GM20000 (cell line): ENCODE results near the gene WWOX.

Experiments
- DNase-seq: peaks from one replicate; pipeline ENCODE4 v3.0.0; 2012; ENCODE audit warnings: low spot score
- TF ChIP-seq, protein P1 (sequence below): IDR thresholded peaks from 2 replicates; pipeline ENCODE4 v1.5.1; 2012; ENCODE audit warnings: mild to moderate bottlenecking, control low read depth; ENCODE audit errors: extremely low read depth, missing control alignments

The WWOX gene

DNA sequence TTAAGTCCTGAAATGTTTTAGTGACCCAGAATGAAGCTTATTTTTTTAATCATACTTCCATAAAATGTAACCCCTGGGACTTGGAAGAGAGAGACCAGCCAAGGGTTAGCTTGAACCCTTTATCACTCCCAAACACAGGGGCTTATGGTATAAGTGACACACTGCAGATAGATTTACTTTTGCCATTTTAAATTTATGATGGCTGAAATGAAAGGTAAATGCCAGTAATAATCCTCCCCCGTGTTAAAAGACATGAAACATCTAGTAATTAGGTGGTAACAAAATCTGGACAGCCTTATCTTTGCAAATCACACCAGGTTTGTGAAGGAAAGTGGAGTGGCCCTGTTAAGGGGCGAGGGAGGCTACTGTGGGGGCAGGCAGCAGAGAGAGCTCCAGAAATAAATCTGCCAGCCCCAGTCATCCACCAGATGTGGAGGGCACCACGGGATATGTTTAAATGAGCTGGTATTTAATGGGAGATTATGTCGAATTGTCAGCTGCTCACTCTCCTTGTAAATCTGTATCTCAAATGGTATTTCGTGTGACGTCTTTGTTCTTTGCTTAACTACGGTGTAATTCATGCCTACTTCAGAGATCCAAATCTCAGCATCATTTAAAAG is 326.5 kb downstream of the WWOX start:
- DNase-seq: no peak
- TF ChIP-seq, protein P1, sequence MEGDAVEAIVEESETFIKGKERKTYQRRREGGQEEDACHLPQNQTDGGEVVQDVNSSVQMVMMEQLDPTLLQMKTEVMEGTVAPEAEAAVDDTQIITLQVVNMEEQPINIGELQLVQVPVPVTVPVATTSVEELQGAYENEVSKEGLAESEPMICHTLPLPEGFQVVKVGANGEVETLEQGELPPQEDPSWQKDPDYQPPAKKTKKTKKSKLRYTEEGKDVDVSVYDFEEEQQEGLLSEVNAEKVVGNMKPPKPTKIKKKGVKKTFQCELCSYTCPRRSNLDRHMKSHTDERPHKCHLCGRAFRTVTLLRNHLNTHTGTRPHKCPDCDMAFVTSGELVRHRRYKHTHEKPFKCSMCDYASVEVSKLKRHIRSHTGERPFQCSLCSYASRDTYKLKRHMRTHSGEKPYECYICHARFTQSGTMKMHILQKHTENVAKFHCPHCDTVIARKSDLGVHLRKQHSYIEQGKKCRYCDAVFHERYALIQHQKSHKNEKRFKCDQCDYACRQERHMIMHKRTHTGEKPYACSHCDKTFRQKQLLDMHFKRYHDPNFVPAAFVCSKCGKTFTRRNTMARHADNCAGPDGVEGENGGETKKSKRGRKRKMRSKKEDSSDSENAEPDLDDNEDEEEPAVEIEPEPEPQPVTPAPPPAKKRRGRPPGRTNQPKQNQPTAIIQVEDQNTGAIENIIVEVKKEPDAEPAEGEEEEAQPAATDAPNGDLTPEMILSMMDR: no peak

DNA sequence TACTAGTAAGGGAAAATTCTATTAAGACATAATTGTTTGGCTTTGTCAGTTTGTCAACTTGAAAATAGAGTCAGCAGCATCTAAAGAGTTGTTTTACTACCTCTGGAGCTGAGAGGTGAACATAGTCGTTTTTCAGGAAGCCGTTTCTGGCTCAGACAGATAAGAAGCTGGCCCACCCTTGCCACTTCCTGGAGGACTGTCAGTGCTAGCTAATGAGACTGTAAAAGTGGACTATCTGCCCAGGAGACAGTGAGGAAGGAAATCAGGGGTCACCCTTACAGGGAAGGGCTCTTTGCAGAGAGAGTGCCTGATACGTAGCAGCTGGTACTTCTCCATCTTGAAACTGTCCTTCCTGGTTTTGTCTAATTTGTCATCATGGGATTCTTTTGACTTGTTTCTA is 328.7 kb downstream of the WWOX start:
- DNase-seq: no peak

DNA sequence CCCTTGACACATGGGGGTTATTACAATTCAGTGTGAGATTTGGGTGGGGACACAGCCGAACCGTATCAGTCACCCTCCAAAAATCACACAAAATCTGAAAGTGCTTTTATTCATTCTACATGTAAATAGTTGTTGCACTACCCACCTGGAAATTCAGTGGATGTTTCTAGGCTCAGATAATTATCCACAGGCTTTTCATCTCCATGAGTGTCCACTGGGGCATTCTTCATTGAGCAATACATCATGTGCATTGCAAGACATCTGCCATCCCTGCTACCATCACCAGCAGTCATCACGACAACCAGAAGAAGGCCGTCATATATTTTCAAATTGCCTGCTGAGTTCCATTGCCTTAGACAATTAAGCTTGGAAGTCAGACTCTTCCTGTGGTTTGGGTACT is 330.8 kb downstream of the WWOX start:
- TF ChIP-seq, protein P1: no peak
- no peak for DNase-seq

More for the DNA sequence above, 328.7 kb downstream of the WWOX start:
- TF ChIP-seq, protein P1: no peak

DNA sequence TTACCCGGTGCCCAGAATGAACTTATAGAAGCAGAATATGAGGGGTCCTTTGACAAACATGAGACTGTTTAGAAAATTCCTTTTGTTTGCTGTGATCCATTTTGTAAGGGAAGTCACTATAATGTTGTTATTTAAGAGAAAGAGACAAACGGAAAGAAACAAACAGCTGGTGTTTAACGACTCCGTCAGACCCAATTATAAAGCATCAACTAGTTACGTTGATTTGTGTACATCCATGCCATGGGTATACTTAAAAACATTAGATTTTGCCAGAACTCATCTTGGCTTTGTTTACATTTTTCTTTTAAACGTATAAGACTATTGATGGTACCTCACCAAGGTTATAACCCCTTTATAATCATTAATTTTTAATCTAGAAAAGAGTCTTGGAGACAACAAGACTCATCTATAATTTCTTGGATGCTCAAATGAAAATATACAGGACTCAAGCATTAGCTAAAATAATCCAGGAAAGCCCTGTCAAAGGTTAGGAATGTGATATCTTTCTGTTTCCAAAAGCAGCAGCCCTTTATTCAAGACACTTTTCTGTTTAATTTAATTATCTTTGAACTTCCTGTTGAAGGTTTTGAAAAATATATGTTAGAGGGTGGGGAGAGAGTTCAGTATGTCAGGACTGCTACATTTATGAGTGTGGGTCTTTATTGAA is 331.7 kb downstream of the WWOX start:
- no peak for DNase-seq
- TF ChIP-seq, protein P1: no peak

DNA sequence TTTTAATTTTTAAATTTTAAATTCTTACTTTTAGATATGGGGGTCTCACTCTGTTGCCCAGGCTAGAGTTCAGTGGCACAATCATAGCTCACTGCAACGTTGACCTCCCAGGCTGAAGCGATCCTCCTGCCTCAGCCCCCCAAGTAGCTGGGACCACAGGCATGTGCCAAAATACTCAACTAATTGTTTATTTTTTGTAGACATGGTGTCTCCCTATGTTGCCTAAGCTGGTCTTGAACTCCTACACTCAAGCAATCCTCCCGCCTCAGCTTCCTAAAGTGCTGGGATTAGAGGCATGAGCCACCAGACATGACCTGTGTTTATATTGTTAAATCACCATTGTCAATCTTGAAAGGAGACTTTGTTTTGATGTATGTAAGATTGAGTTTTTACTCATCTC is 332.2 kb downstream of the WWOX start:
- TF ChIP-seq, protein P1: no peak
- no peak for DNase-seq

DNA sequence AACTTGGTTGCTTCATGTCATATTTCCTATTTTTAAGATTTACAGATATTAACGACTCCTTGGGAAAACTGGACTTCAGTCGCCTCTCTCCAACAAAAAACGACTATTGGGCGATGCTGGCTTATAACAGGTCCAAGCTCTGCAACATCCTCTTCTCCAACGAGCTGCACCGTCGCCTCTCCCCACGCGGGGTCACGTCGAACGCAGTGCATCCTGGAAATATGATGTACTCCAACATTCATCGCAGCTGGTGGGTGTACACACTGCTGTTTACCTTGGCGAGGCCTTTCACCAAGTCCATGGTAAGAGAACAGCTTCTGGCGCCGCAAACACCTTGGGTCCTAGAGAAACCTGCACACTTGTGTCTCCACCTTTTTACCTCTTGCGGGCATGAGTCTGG is 333.0 kb downstream of the WWOX start:
- no peak for DNase-seq
- TF ChIP-seq, protein P1: no peak

DNA sequence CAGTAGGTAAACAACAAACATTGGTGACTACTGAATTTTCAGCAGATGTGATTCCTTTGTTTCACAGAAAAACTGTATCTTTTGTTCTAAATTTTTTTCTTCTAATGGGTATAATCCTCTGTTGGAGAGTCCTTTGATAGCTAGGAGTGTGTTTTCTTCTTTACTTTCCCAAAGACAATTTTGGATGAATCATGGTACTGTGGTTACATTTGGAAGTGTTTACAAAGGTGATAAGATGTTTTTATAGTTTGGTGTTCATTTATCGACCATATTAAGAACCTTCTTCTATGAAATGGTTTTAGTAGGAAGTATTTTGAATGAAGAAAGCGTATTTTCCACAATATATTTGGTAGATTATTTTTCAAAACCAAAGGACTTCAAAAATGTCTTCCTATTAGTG is 333.7 kb downstream of the WWOX start:
- TF ChIP-seq, protein P1: no peak
- no peak for DNase-seq
